Urothelium cell line (cell line): ENCODE data around the gene THADA.
"Not testable (repeated sequence)": the region's sequence is repeated elsewhere in the genome, so short reads cannot be mapped to it uniquely, and the experiment has no call there.

ENCODE experiments used
- DNase-seq: peaks from one replicate; pipeline ENCODE4 v3.0.0; 2011; ENCODE audit warnings: low spot score, mixed read lengths
- FAIRE-seq: peaks from 2 replicates; lab custom pipeline; 2011; peaks lifted over from hg19 to GRCh38; lab: Jason Lieb, UNC

The THADA gene

DNA sequence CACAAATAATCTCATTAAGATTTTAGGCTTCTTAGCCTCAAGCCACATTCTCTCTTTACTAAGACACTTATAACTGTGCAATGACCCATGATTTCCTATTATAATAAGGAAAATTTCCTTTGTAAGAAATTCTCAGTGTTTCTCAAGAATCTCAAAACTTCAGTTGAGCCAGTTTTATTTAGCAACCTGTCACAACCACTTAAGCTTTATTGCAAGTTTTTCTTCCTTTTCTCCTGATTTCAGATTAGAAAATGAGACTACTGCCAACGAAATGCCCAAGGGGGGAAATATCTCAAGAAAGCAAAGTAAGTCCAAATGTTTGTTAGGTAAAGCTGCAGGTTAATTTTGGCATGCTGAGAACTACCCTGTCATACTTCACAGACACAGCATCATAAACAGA, 178.5 kb downstream of the THADA start:
- FAIRE-seq: no peak

DNA sequence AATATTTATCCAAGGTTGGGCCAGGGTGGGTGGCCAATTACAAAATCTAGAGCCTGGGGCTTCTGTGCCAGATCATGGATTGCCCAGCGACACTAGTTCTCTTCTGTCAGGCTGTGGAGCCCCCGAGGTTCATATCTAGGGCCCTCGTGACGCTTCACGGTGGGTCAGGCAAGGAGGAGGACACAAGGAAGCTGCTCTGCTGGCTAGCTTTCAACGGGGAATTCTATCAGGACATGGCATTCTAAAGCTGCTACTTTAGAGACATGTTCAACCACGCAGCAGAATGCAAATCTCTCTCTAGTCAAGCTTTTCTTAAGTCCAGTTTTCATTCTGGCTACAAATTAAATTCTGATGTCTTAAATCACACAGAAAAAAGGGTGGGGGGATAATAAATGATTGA, 180.2 kb downstream of the THADA start:
- FAIRE-seq: no peak

More for the DNA sequence above, 178.5 kb downstream of the THADA start:
- DNase-seq: no peak

GRCh38 chr2:43414586-43415135, 181.2 kb downstream of the THADA start:
- FAIRE-seq (no peak), DNase-seq (no peak)

More for the DNA sequence above, 180.2 kb downstream of the THADA start:
- DNase-seq: no peak

- FAIRE-seq: no peak
- no peak for DNase-seq
Measured at GRCh38 chr2:43414033-43414432, 181.8 kb downstream of the THADA start.

- DNase-seq: peak; percentile 25
- FAIRE-seq: no peak
Measured at GRCh38 chr2:43412114-43412753, 183.6 kb downstream of the THADA start.

- DNase-seq: no peak
- no peak for FAIRE-seq
Measured at GRCh38 chr2:43410055-43410604, 185.7 kb downstream of the THADA start.

DNA sequence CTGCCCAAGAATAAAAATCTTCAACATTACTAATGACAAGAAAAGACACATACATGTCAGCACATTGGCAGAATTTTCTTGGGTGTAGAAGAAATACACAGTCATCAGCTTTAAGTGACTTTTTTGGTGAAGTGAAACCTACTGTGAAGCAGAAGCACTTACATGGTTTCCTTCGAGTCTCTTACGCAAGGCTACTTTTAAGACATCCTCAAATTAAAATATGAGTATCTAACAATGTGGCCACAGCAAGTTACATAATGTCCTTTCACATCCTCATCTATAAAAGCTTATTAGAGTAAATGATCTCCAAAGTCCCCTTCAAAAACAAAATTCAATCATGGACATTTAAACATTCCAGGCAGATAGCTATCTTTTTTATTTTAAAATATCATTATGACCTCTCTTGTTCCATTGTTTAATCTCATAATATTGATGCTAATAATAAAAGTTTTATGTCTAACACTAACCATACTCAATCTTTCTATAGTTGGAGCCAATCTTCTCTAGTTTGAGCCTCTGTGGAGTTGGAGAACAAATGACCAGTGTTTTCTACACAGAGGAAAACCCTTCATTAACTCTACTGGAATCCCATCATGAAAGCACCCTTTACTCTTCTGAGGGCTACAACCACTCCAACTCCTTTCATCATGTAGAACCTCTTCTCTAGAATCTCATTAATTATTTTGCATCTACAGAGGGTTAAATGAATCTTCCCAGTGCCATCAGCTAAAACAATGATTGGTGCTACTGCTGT, 187.3 kb downstream of the THADA start:
- DNase-seq (no peak), FAIRE-seq (no peak)

DNA sequence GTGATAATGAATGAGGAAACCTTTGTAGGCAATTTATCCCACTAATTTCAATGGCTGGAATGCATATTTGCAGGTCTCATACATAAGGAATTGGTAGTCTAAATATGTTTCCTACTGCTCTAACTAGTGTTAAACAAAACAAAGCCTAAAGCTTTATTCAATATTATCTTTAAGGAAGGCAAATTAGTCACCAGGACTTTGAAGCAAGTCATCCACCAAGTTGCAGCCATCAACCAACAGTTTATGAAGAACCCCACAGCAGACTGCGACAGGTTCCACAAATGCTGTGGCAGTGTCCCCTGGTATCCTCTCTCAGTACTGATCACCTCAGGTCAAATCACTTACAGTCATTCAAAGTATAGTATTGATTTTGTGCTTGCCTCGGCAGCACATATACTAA, 187.9 kb downstream of the THADA start:
- no peak for FAIRE-seq
- DNase-seq: no peak

DNA sequence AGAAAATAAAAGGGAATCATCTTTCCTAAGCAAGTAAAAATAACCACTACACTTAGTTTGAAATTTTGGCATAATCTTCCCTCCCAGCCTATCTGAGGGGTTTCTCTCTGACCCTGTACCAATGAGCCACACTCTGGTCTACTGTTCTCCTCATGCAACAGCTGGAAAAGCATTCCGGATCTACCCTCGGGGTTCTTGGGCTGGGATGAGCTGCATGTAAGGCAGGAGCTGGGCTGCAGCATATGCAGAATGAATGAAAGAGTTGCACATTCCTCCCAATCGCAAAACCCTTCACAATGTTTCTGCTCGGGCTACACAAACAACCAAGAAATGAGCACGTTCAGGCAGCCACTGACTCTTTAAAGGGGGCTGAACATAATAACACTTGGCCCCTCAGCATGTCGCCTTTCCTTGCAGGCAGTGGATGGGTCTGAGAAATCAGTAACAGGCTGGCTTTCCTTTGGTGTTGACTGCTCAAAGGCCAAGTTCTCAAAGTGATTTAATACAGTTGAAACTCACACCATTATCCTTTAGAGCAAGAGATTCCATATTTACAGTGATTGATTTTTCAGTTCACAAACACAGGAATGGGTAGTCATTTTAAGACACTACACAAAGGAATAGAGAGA, 189.1 kb downstream of the THADA start:
- DNase-seq: no peak
- no peak for FAIRE-seq

DNA sequence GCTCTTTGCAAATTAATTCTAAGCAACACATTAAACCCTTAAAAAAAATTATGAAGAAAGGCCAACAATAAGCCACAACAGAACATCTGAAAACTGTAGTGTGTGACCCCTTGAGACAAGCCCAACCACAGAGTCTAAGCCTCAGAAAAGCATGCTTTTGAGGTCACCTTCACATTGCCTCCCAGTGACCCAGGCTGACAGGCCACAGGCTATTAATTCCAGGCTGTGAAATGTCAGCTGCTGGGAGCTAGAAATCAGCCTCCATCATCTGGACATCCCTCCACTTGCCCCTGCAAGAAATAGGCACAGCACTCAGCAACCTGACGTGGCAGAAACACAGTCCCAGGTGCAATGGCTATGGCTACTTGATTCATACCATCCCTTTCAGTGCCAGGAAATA, 190.0 kb downstream of the THADA start:
- FAIRE-seq: no peak
- no peak for DNase-seq

DNA sequence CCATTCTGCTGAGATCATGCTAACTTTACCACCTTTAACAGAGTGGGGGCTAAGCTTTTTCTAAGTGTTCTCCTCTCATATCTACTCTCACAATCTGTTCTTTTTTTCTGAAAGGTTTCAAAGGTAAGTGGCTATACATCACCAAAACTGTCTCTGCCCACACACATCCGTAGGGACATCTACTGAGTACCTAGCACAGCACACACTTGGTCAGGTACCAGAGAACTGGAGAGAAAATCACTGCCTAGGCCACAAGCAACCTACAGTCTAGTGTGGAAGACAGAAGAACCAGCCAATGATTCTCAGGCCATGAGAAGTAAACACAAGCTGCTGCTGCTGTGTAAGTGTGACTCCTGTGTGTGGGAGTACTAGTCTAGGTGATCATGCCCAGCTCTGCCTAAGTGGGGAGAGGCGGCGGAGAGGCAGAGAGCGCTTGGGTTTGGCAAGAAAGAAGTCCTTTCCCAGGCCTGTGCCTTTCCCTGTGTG, 193.3 kb downstream of the THADA start:
- no peak for DNase-seq
- FAIRE-seq: no peak

- peak; percentile 23 for FAIRE-seq
- DNase-seq: no peak
Measured at GRCh38 chr2:43402002-43402401, 193.8 kb downstream of the THADA start.

DNA sequence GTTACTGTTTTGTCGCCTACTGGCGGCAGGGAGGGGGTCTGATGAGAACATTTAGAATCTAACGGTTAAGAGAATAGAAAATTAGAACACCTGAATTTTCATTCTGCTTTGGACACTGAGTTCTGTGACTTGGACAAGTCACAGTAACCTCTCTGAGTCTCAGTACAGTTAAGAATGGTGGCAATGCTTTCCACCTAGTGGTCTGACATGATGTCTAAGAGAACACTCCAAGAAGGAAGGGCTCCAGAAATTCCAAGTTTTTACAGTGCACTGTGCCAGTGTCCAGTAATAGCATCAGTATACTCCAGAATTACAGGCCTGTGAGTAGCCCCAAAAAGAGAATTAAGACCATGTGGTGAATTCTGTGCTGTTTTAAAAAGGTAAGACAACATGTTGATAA, 195.3 kb downstream of the THADA start:
- DNase-seq (no peak), FAIRE-seq (no peak)

- FAIRE-seq (no peak), DNase-seq (no peak)
Measured at GRCh38 chr2:43399515-43400264, 196.1 kb downstream of the THADA start.

DNA sequence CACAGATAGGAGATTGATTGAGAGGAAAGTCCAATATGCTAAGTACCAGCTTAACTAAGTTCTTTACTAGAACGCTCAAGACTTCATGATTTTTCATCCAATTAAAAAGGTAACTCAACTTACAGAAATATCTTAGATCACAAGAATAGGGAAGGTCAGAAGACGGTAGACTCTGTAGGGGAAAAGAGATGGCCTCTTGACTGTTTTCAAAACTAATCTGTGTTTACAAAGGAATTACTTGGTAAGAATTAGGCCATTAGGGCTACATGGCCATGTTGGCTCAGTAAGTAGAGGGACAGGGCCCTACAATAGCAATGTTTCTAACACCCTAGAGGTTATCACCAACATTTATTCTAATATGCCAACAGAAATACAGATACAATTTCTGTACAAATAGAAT, 196.7 kb downstream of the THADA start:
- DNase-seq (no peak), FAIRE-seq (no peak)

DNA sequence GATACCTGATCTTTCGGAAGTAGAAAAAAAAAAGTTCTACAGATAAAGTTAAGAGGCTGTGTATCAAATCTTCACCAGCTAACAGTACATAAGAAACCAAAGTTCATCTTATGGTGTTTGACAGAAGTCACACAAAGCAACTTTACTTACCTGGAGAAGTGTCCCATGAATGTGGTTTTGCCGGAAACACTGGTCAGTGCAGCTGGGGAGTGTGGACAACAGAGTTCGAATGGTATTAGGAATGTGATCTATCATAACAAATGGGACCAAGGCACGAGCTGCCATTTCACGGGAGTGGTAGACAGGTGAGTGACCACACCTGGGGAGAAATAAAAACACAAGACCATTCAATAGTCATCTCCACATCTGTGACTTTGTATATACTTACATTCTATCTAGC, 198.0 kb downstream of the THADA start:
- FAIRE-seq (no peak), DNase-seq (no peak)

DNA sequence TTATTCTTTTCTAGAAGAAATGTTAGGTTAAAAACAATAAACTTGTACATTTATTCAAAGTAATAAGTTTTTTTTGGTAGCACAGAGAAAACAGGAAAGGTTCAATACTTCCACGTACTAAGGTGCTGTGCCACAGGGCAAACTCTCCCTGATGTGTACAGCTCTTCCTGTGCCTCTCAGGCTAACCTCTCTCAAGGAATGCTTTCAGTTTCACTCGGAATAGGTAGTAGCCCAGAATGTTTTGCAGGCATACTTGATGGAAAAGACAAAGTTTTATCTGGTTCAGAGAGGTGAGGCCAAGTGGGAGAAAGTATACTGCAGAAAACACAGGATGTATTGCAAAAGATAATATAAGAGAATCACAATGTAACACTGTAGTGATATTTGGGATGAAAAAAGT, 198.4 kb downstream of the THADA start:
- DNase-seq: no peak
- no peak for FAIRE-seq

DNA sequence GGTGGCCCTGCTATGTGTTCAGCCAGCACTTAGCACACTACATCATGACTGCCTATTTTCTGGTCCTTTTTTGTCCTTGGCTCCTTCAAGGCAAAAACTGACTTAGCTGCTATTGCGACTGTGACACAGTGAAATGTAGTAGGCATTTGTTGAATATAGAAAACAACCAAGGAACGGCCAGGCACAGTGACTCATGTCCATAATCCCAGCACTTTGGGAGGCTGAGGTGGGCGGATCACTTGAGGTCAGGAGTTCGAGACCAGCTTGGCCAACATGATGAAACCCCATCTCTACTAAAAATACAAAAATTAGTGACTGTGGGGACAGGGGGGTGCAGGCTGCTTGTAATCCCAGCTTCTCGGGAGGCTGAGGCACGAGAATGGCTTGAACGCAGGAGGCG, 199.5 kb downstream of the THADA start:
- not testable (repeated sequence) for FAIRE-seq, DNase-seq

GRCh38 chr2:43393918-43394317, 201.9 kb downstream of the THADA start:
- FAIRE-seq (no peak), DNase-seq (no peak)

GRCh38 chr2:43391878-43392215, 204.0 kb downstream of the THADA start:
- DNase-seq (no peak), FAIRE-seq (no peak)
